ENCODE results near the gene NCKAP5. TPM values are rescaled to one million over a fixed set of nuclear protein-coding genes. Genes with fewer than 3 reads are reported as not detected.

NCKAP5 gene
- total RNA-seq, 5 donors from 2014 or later (not counting 1 experiment from before 2014, with no cell fraction given) = 0.06 TPM; not detected in 4

DNA sequence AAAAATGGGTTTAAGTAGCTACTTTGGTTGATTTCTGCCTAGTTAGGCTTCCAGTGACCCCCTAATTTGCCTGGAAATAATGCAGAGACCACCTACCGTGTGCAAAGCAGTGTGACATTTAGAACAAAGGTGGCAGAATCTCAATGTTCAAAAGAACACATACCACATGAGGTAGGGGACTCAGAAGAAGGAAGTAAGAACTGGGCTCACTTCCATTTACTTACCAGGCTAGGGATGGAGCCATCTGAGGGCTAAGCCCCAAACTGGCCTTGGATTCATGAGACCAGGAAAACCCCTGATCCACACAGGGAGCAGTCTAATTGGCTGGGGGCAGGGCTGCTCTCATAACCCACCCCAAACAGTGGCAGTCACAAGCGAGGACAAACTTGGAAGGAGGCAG, 190.7 kb downstream of the NCKAP5 start:
- ChIA-PET CTCF (no interaction called here), POLR2A (no interaction called here)
- Histone ChIP-seq H3K9me3 (no peaks in the 10 kb centered on the region), H3K4me3 (ENCODE audit: control insufficient read depth in 1 of 2, extremely low read depth in 1 of 2, low read length in 1 of 2) (no peak overlapping the region), H3K36me3 (ENCODE audit: control insufficient read depth in 2 of 2, extremely low read depth in 1 of 2, insufficient read depth in 1 of 2, low read length in 1 of 2) (no peaks in the 10 kb centered on the region), H3K27ac (ENCODE audit: low read length) (no peak overlapping the region), H3K4me1 (ENCODE audit: control insufficient read depth in 1 of 2, extremely low read depth in 1 of 2, insufficient read depth in 2 of 2, low read length in 2 of 2) (no peaks in the 10 kb centered on the region), H3K27me3 (replicated peaks in 1 of 2; ENCODE audit: control insufficient read depth in 2 of 2, extremely low read depth in 1 of 2, insufficient read depth in 2 of 2, low read length in 1 of 2) (no peaks in the 10 kb centered on the region)
- Mint-ChIP-seq H3K9me3 (peaks cover 13 to 17% (median 14%) of the 10 kb centered on the region in 3 donors), H3K4me3 (no peak overlapping the region), H3K27ac (no peak overlapping the region), H3K27me3 (no peaks in the 10 kb centered on the region), H3K36me3 (no peaks in the 10 kb centered on the region), H3K4me1 (no peaks in the 10 kb centered on the region)
- DNase-seq (no peak), ATAC-seq (replicated peaks in 1 of 4) (no peak)
- WGBS (ENCODE audit: insufficient coverage) = no CpG with 5 or more reads among the region's 2 CpGs

DNA sequence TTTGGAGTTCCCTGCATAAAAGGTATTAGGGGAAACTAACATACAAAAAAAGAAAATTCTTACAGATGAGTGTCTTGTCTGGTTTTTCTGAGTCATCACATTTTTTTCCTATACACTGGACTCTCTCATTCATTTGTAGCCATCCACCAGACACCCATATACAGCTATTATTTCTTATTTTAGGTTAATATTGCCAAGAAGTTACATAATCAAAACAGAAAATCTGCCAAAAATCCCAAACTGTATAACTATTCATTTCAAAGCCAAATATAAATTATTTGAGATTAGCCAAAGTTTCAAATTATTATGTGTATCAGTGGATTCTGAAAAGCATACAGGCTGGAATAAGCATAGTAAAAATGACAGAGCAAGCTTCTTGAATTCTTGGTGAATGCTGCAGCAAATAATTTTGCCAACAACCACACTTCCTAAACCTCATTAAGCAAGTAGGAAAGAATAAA, 191.2 kb downstream of the NCKAP5 start:
- H3K27ac Mint-ChIP-seq = no peak overlapping the region
- H3K9me3 ChIP-seq = no peaks in the 10 kb centered on the region
- H3K36me3 Mint-ChIP-seq = no peaks in the 10 kb centered on the region
- DNase-seq (no peak), ATAC-seq (replicated peaks in 1 of 4) (no peak)
- H3K27ac ChIP-seq (ENCODE audit: low read length) = no peak overlapping the region
- no peak overlapping the region for H3K4me3 ChIP-seq (ENCODE audit: control insufficient read depth in 1 of 2, extremely low read depth in 1 of 2, low read length in 1 of 2)
- no peak overlapping the region for H3K4me3 Mint-ChIP-seq
- H3K4me1 Mint-ChIP-seq = no peaks in the 10 kb centered on the region
- ChIA-PET POLR2A (no interaction called here), CTCF (no interaction called here)
- H3K27me3 ChIP-seq (replicated peaks in 1 of 2; ENCODE audit: control insufficient read depth in 2 of 2, extremely low read depth in 1 of 2, insufficient read depth in 2 of 2, low read length in 1 of 2) = no peaks in the 10 kb centered on the region
- H3K36me3 ChIP-seq (ENCODE audit: control insufficient read depth in 2 of 2, extremely low read depth in 1 of 2, insufficient read depth in 1 of 2, low read length in 1 of 2) = no peaks in the 10 kb centered on the region
- peaks cover 8 to 14% (median 8%) of the 10 kb centered on the region in 3 donors for H3K9me3 Mint-ChIP-seq
- H3K4me1 ChIP-seq (ENCODE audit: control insufficient read depth in 1 of 2, extremely low read depth in 1 of 2, insufficient read depth in 2 of 2, low read length in 2 of 2) = no peaks in the 10 kb centered on the region
- no peaks in the 10 kb centered on the region for H3K27me3 Mint-ChIP-seq

DNA sequence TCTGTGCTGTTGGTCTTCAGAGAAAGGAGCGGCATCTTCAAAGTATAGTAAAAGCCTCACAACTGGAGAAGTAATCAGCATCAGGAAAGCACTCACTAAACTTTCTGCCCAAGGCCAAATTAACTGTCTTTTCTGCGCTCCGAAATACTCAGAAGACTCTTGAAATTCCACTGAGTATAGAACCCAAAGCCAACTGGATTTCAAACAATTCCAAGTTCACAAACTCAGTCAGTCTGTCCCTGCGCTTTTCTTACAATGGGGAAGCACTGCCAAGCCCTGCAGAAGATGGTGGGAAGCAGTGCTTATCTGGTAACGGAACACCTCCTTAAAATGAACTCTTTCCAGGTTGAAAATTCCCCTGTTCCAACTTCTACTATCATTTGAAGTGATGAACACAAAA, 193.5 kb downstream of the NCKAP5 start:
- ATAC-seq (replicated peaks in 1 of 4) (no peak), DNase-seq (no peak)
- Histone ChIP-seq H3K27ac (ENCODE audit: low read length) (no peak overlapping the region), H3K4me1 (ENCODE audit: control insufficient read depth in 1 of 2, extremely low read depth in 1 of 2, insufficient read depth in 2 of 2, low read length in 2 of 2) (no peaks in the 10 kb centered on the region), H3K4me3 (ENCODE audit: control insufficient read depth in 1 of 2, extremely low read depth in 1 of 2, low read length in 1 of 2) (no peak overlapping the region), H3K27me3 (replicated peaks in 1 of 2; ENCODE audit: control insufficient read depth in 2 of 2, extremely low read depth in 1 of 2, insufficient read depth in 2 of 2, low read length in 1 of 2) (no peaks in the 10 kb centered on the region), H3K9me3 (no peaks in the 10 kb centered on the region), H3K36me3 (ENCODE audit: control insufficient read depth in 2 of 2, extremely low read depth in 1 of 2, insufficient read depth in 1 of 2, low read length in 1 of 2) (no peaks in the 10 kb centered on the region)
- H3K4me1 Mint-ChIP-seq = no peaks in the 10 kb centered on the region
- H3K9me3 Mint-ChIP-seq = peaks cover 5 to 11% (median 6%) of the 10 kb centered on the region in 3 donors
- H3K27me3 Mint-ChIP-seq = no peaks in the 10 kb centered on the region
- ChIA-PET CTCF (no interaction called here), POLR2A (no interaction called here)
- H3K4me3 Mint-ChIP-seq = no peak overlapping the region
- WGBS (ENCODE audit: insufficient coverage) = 71% methylated on average over 5 of the region's 5 CpGs
- no peaks in the 10 kb centered on the region for H3K36me3 Mint-ChIP-seq
- H3K27ac Mint-ChIP-seq = no peak overlapping the region

DNA sequence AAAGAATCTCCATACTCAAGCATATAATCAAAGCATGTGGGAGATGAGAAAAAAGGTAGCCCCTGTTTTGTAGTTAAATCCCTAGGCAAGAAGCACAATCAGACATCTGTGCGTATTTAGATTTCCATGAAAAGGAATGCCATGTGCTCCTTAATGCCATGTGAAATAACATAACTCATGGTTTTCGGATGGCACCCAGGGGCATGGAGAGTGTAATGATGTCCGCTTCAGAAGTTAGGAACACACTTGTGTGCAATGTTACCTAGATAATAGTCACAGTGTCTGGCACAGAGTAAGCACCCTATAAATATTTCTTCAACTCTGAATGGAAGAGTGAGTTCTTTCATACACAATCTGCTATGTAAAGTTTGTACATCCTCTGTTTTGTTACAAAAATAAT, 197.0 kb downstream of the NCKAP5 start:
- no peaks in the 10 kb centered on the region for H3K36me3 ChIP-seq (ENCODE audit: control insufficient read depth in 2 of 2, extremely low read depth in 1 of 2, insufficient read depth in 1 of 2, low read length in 1 of 2)
- H3K4me1 Mint-ChIP-seq = no peaks in the 10 kb centered on the region
- H3K27ac Mint-ChIP-seq = no peak overlapping the region
- no peak overlapping the region for H3K4me3 Mint-ChIP-seq
- H3K27me3 ChIP-seq (replicated peaks in 1 of 2; ENCODE audit: control insufficient read depth in 2 of 2, extremely low read depth in 1 of 2, insufficient read depth in 2 of 2, low read length in 1 of 2) = no peaks in the 10 kb centered on the region
- no peak overlapping the region for H3K4me3 ChIP-seq (ENCODE audit: control insufficient read depth in 1 of 2, extremely low read depth in 1 of 2, low read length in 1 of 2)
- DNase-seq = no peak
- no peaks in the 10 kb centered on the region for H3K9me3 ChIP-seq
- H3K4me1 ChIP-seq (ENCODE audit: control insufficient read depth in 1 of 2, extremely low read depth in 1 of 2, insufficient read depth in 2 of 2, low read length in 2 of 2) = no peaks in the 10 kb centered on the region
- peaks cover 5 to 11% (median 6%) of the 10 kb centered on the region in 3 donors for H3K9me3 Mint-ChIP-seq
- H3K27ac ChIP-seq (ENCODE audit: low read length) = no peak overlapping the region
- POLR2A ChIA-PET = no interaction called here
- H3K27me3 Mint-ChIP-seq = no peaks in the 10 kb centered on the region
- WGBS (ENCODE audit: insufficient coverage) = no CpG with 5 or more reads among the region's 3 CpGs
- no peak for ATAC-seq (replicated peaks in 1 of 4)
- CTCF ChIA-PET = interaction anchor here in 1 of 2 donors (0.6 kb wide), 1 partner anchor 30 kb away, joined by 4 read pairs; no protein-coding TSS in a partner anchor
- no peaks in the 10 kb centered on the region for H3K36me3 Mint-ChIP-seq

DNA sequence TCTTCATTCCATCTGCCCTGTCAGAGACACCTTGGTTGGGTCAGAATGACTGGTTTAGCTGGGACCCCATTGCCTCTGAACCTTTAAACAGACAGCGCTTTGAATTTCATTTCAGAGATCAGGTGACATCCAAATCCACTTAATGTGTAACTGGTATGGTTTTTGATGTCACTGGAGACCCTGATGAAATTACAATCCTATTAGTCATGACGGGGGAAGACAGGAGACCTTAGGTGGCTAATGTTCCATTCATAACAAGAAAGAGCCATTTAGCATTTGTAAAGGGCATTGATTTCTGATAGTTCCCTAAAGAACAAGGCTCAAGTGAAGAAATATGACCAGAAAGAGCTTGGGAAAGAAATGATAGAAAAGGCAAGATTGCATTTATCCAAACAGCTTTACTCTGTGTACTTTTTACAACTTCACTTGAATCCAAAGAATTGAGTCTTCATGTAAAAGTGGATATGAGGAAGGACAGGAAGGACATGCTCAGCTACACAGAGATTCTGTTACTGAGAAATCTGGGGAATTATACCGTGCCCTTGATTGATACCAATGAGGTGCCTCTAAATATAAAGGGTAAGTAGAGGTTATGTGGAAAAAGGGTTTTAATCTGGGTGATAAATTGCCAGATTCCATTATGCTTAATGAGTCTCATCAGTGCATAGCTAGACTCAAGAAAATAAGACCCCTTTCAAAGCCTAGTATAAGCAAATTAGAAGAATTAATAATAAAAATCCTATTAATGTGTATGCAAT, 198.2 kb downstream of the NCKAP5 start:
- Histone ChIP-seq H3K36me3 (ENCODE audit: control insufficient read depth in 2 of 2, extremely low read depth in 1 of 2, insufficient read depth in 1 of 2, low read length in 1 of 2) (no peaks in the 10 kb centered on the region), H3K9me3 (no peaks in the 10 kb centered on the region), H3K27me3 (replicated peaks in 1 of 2; ENCODE audit: control insufficient read depth in 2 of 2, extremely low read depth in 1 of 2, insufficient read depth in 2 of 2, low read length in 1 of 2) (no peaks in the 10 kb centered on the region), H3K4me3 (ENCODE audit: control insufficient read depth in 1 of 2, extremely low read depth in 1 of 2, low read length in 1 of 2) (no peak overlapping the region), H3K4me1 (ENCODE audit: control insufficient read depth in 1 of 2, extremely low read depth in 1 of 2, insufficient read depth in 2 of 2, low read length in 2 of 2) (no peaks in the 10 kb centered on the region), H3K27ac (ENCODE audit: low read length) (no peak overlapping the region)
- no peaks in the 10 kb centered on the region for H3K36me3 Mint-ChIP-seq
- ATAC-seq (replicated peaks in 1 of 4) = no peak
- no peak overlapping the region for H3K4me3 Mint-ChIP-seq
- ChIA-PET CTCF (no interaction called here), POLR2A (no interaction called here)
- H3K9me3 Mint-ChIP-seq = peaks cover 4 to 11% (median 5%) of the 10 kb centered on the region in 3 donors
- no peak overlapping the region for H3K27ac Mint-ChIP-seq
- WGBS (ENCODE audit: insufficient coverage) = 100% methylated on average over 1 of the region's 3 CpGs
- H3K27me3 Mint-ChIP-seq = no peaks in the 10 kb centered on the region
- H3K4me1 Mint-ChIP-seq = no peaks in the 10 kb centered on the region
- no peak for DNase-seq

DNA sequence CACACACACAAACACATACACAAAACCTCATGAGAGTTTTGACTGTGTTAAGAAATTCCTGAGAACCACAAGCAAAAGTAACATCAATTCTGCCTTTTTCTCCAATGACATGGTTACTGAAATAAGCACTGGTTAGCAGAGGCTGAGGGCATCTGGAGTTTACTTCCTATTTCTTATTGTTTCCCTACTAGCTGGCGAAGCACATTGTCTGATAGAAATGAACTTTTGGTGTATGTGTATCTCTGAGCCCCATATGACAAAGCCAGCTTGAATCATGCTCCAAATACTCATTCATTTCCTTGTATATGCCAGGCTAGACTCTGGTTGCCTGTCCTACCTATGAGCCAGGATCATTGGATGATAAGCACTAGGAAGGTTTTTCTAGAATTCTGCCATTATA, 203.1 kb downstream of the NCKAP5 start:
- ATAC-seq (replicated peaks in 1 of 4) = no peak
- no peaks in the 10 kb centered on the region for H3K36me3 Mint-ChIP-seq

More for the DNA sequence above, 203.1 kb downstream of the NCKAP5 start:
- Mint-ChIP-seq H3K4me3 (no peak overlapping the region), H3K27me3 (no peaks in the 10 kb centered on the region), H3K9me3 (peaks cover 0 to 13% (median 2%) of the 10 kb centered on the region in 3 donors), H3K4me1 (no peaks in the 10 kb centered on the region), H3K27ac (no peak overlapping the region)
- no peaks in the 10 kb centered on the region for H3K27me3 ChIP-seq (replicated peaks in 1 of 2; ENCODE audit: control insufficient read depth in 2 of 2, extremely low read depth in 1 of 2, insufficient read depth in 2 of 2, low read length in 1 of 2)
- POLR2A ChIA-PET = no interaction called here
- WGBS (ENCODE audit: insufficient coverage) = no CpG with 5 or more reads among the region's 1 CpG
- H3K9me3 ChIP-seq = no peaks in the 10 kb centered on the region
- H3K36me3 ChIP-seq (ENCODE audit: control insufficient read depth in 2 of 2, extremely low read depth in 1 of 2, insufficient read depth in 1 of 2, low read length in 1 of 2) = no peaks in the 10 kb centered on the region
- CTCF ChIA-PET = no interaction called here
- H3K27ac ChIP-seq (ENCODE audit: low read length) = no peak overlapping the region
- no peaks in the 10 kb centered on the region for H3K4me1 ChIP-seq (ENCODE audit: control insufficient read depth in 1 of 2, extremely low read depth in 1 of 2, insufficient read depth in 2 of 2, low read length in 2 of 2)
- no peak overlapping the region for H3K4me3 ChIP-seq (ENCODE audit: control insufficient read depth in 1 of 2, extremely low read depth in 1 of 2, low read length in 1 of 2)
- no peak for DNase-seq

All from T-cell (primary cell).